Measurements from ENCODE around the gene ADAMTS12.

GRCh38 chr5:33637011-33637410, 254.8 kb downstream of the ADAMTS12 start:
- TF ChIP-seq, protein P1, sequence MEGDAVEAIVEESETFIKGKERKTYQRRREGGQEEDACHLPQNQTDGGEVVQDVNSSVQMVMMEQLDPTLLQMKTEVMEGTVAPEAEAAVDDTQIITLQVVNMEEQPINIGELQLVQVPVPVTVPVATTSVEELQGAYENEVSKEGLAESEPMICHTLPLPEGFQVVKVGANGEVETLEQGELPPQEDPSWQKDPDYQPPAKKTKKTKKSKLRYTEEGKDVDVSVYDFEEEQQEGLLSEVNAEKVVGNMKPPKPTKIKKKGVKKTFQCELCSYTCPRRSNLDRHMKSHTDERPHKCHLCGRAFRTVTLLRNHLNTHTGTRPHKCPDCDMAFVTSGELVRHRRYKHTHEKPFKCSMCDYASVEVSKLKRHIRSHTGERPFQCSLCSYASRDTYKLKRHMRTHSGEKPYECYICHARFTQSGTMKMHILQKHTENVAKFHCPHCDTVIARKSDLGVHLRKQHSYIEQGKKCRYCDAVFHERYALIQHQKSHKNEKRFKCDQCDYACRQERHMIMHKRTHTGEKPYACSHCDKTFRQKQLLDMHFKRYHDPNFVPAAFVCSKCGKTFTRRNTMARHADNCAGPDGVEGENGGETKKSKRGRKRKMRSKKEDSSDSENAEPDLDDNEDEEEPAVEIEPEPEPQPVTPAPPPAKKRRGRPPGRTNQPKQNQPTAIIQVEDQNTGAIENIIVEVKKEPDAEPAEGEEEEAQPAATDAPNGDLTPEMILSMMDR (IDR thresholded peaks at IDR 0.05; ENCODE audit: low read depth, low read length), result no peak
- TF ChIP-seq EZH2phosphoT487 (IDR thresholded peaks at IDR 0.05; ENCODE audit: low read depth), result no peak
